ENCODE measurements around the gene LY86. TPM values are rescaled to one million over a fixed set of nuclear protein-coding genes. Genes with fewer than 3 reads are reported as not detected.

LY86 gene
- polyA plus RNA-seq, 1 of the 3 experiments (the other 2 are of a cell fraction): not detected

DNA sequence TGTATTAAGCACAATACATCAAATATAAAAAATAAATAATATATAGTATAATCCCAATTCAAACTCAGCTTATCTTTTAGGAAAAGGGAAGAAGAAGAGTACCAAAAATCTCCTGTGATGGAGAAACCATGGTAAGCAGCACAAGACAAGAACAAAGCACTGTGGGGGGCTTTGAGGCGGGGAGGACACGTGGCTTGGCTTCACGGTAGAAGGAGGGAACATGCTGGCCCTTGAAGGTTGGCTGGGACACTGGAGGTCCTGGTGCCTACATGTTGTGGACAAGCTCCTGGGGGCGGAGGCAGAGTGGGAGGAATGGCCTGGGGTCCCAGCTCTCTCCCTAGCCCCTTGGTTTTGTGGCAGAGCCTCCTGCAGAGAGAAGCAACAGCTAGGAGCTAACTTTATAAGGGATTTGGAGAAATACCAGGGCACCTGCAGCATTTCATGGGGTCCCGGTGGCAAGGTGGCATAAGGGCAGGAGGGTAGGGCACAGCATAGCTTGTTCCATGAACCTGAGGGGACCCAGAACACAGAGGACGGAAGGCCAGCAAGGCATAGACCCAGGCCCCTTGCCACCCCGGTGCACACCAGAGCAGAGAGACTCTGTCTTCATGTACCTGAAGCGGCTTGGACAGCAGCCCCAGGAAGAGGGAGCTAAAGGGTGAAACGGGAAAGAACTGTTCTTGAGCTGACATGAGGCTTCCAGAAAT, 72.0 kb downstream of the LY86 start:
- Histone ChIP-seq H3K27ac (ENCODE audit: low read depth in 2 of 2, low read length in 1 of 2) (no peak overlapping the region), H3K27me3 (ENCODE audit: insufficient read depth) (no peaks in the 10 kb centered on the region), H3F3A (replicated peaks; ENCODE audit: insufficient read depth) (no peaks in the 10 kb centered on the region), H4K20me1 (ENCODE audit: insufficient read depth) (no peaks in the 10 kb centered on the region), H3K4me1 (ENCODE audit: control insufficient read depth in 1 of 2, insufficient read depth in 2 of 2, low read depth in 1 of 2, low read length in 1 of 2) (peaks cover 0 to 9% of the 10 kb centered on the region in 2 experiments; a peak in 1 of 4 replicates), H3K9ac (no peak overlapping the region), H3K4me2 (no peak overlapping the region), H3K4me3 (ENCODE audit: low read depth in 2 of 2, low read length in 1 of 2) (no peak overlapping the region), H3K9me3 (no peaks in the 10 kb centered on the region), H2AFZ (ENCODE audit: low read depth) (no peak overlapping the region), H3K36me3 (replicated peaks in 1 of 2; ENCODE audit: control insufficient read depth in 1 of 2, insufficient read depth in 2 of 2, low read length in 1 of 2) (no peaks in the 10 kb centered on the region), H3K9me2 (no peaks in the 10 kb centered on the region), H3K79me2 (ENCODE audit: insufficient read depth) (no peaks in the 10 kb centered on the region)
- TF ChIP-seq RCOR1 (IDR thresholded peaks at IDR 0.05; ENCODE audit: low read length) (no peak), YY1 (IDR thresholded peaks at IDR 0.05; ENCODE audit: low read depth) (no peak)
- TF ChIP-seq, protein P1, sequence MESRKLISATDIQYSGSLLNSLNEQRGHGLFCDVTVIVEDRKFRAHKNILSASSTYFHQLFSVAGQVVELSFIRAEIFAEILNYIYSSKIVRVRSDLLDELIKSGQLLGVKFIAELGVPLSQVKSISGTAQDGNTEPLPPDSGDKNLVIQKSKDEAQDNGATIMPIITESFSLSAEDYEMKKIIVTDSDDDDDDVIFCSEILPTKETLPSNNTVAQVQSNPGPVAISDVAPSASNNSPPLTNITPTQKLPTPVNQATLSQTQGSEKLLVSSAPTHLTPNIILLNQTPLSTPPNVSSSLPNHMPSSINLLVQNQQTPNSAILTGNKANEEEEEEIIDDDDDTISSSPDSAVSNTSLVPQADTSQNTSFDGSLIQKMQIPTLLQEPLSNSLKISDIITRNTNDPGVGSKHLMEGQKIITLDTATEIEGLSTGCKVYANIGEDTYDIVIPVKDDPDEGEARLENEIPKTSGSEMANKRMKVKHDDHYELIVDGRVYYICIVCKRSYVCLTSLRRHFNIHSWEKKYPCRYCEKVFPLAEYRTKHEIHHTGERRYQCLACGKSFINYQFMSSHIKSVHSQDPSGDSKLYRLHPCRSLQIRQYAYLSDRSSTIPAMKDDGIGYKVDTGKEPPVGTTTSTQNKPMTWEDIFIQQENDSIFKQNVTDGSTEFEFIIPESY (IDR thresholded peaks at IDR 0.05; ENCODE audit: borderline replicate concordance, low read depth): no peak
- DNase-seq: no peak
- POLR2A ChIA-PET: no interaction called here
- CTCF ChIA-PET: interaction anchor here (0.8 to 3.3 kb wide), 5 partner anchors 16 to 583 kb away, joined by 3 to 17 read pairs (median 4); no protein-coding TSS in a partner anchor
- 41% methylated on average over 8 of the region's 9 CpGs for WGBS (ENCODE audit: low lambda C conversion rate)

DNA sequence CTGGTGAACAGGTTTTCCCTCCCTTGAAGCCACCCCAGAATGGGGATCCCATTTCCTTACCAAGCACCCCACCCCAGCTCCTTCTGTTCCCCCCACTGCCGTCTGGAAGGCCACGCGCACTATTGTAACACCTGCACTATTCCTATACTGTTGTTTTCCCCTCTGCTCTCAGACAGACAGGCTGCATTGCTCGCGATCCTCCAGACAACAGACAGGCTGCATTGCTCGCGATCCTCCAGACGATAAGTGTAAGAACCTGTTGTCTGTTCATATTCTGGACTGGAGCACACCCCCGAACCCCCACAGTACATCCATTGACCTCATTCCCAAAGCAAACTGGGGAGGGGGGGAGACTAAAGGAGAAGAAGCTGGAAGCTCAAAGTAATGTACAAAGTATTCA, 72.7 kb downstream of the LY86 start:
- H3F3A ChIP-seq (replicated peaks; ENCODE audit: insufficient read depth): no peaks in the 10 kb centered on the region
- no peaks in the 10 kb centered on the region for H3K79me2 ChIP-seq (ENCODE audit: insufficient read depth)
- no peak overlapping the region for H3K9ac ChIP-seq
- WGBS (ENCODE audit: low lambda C conversion rate): 38% methylated on average over 9 of the region's 9 CpGs
- POLR2A ChIA-PET: no interaction called here
- H2AFZ ChIP-seq (ENCODE audit: low read depth): no peak overlapping the region
- no peaks in the 10 kb centered on the region for H3K9me3 ChIP-seq
- H3K9me2 ChIP-seq: no peaks in the 10 kb centered on the region
- no peak for DNase-seq
- H3K4me3 ChIP-seq (ENCODE audit: low read depth in 2 of 2, low read length in 1 of 2): no peak overlapping the region
- no peak overlapping the region for H3K4me2 ChIP-seq
- no peaks in the 10 kb centered on the region for H4K20me1 ChIP-seq (ENCODE audit: insufficient read depth)
- no peak overlapping the region for H3K27ac ChIP-seq (ENCODE audit: low read depth in 2 of 2, low read length in 1 of 2)
- no peaks in the 10 kb centered on the region for H3K27me3 ChIP-seq (ENCODE audit: insufficient read depth)
- H3K4me1 ChIP-seq (ENCODE audit: control insufficient read depth in 1 of 2, insufficient read depth in 2 of 2, low read depth in 1 of 2, low read length in 1 of 2): peaks cover 0 to 9% of the 10 kb centered on the region in 2 experiments; a peak in 1 of 4 replicates
- CTCF ChIA-PET: interaction anchor here (1.1 to 3.3 kb wide), 4 partner anchors 15 to 582 kb away, joined by 3 to 17 read pairs (median 4); no protein-coding TSS in a partner anchor
- H3K36me3 ChIP-seq (replicated peaks in 1 of 2; ENCODE audit: control insufficient read depth in 1 of 2, insufficient read depth in 2 of 2, low read length in 1 of 2): no peaks in the 10 kb centered on the region
- TF ChIP-seq TEAD4 (IDR thresholded peaks at IDR 0.05; ENCODE audit: borderline replicate concordance, insufficient read depth): no peak
- no peak for TF ChIP-seq EP300 (IDR thresholded peaks at IDR 0.05; ENCODE audit: borderline replicate concordance in 1 of 2, low read depth in 1 of 2, low read length in 1 of 2)
- no peak for TF ChIP-seq RFX5 (IDR thresholded peaks at IDR 0.05; ENCODE audit: low read length)
- TF ChIP-seq GABPA (IDR thresholded peaks at IDR 0.05; ENCODE audit: low read depth): no peak
- TF ChIP-seq EZH2phosphoT487 (IDR thresholded peaks at IDR 0.05; ENCODE audit: borderline replicate concordance, low read depth): no peak
- no peak for TF ChIP-seq RXRA (IDR thresholded peaks at IDR 0.05; ENCODE audit: borderline replicate concordance, low read depth)
- no peak for TF ChIP-seq GATA2 (CRISPR knock-in tag; IDR thresholded peaks at IDR 0.05)
- no peak for TF ChIP-seq CHD2 (IDR thresholded peaks at IDR 0.05; ENCODE audit: low read length, partially characterized antibody)
- TF ChIP-seq MEF2A (IDR thresholded peaks at IDR 0.05; ENCODE audit: borderline replicate concordance, low read depth): no peak
- TF ChIP-seq, protein P2, sequence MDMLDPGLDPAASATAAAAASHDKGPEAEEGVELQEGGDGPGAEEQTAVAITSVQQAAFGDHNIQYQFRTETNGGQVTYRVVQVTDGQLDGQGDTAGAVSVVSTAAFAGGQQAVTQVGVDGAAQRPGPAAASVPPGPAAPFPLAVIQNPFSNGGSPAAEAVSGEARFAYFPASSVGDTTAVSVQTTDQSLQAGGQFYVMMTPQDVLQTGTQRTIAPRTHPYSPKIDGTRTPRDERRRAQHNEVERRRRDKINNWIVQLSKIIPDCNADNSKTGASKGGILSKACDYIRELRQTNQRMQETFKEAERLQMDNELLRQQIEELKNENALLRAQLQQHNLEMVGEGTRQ (IDR thresholded peaks at IDR 0.05; ENCODE audit: borderline replicate concordance, low read depth, low read length): no peak
- TF ChIP-seq SMC3 (IDR thresholded peaks at IDR 0.05; ENCODE audit: low read depth, low read length): no peak
- TF ChIP-seq, protein P3, sequence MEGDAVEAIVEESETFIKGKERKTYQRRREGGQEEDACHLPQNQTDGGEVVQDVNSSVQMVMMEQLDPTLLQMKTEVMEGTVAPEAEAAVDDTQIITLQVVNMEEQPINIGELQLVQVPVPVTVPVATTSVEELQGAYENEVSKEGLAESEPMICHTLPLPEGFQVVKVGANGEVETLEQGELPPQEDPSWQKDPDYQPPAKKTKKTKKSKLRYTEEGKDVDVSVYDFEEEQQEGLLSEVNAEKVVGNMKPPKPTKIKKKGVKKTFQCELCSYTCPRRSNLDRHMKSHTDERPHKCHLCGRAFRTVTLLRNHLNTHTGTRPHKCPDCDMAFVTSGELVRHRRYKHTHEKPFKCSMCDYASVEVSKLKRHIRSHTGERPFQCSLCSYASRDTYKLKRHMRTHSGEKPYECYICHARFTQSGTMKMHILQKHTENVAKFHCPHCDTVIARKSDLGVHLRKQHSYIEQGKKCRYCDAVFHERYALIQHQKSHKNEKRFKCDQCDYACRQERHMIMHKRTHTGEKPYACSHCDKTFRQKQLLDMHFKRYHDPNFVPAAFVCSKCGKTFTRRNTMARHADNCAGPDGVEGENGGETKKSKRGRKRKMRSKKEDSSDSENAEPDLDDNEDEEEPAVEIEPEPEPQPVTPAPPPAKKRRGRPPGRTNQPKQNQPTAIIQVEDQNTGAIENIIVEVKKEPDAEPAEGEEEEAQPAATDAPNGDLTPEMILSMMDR (IDR thresholded peaks at IDR 0.05): no peak
- TF ChIP-seq NFIC (IDR thresholded peaks at IDR 0.05; ENCODE audit: borderline replicate concordance): no peak
- no peak for TF ChIP-seq TAF1 (IDR thresholded peaks at IDR 0.05; ENCODE audit: borderline replicate concordance, low read depth, low read length)
- TF ChIP-seq, protein P4, sequence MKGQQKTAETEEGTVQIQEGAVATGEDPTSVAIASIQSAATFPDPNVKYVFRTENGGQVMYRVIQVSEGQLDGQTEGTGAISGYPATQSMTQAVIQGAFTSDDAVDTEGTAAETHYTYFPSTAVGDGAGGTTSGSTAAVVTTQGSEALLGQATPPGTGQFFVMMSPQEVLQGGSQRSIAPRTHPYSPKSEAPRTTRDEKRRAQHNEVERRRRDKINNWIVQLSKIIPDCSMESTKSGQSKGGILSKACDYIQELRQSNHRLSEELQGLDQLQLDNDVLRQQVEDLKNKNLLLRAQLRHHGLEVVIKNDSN (IDR thresholded peaks at IDR 0.05; ENCODE audit: borderline replicate concordance, low read depth): no peak
